SK-N-MC (cell line): ENCODE data around the gene GPC1.

Experiments used
- EZH2 ChIP-seq: fragments of 200-600 bp; sonication (generic); IDR thresholded peaks from one replicate; pipeline ENCODE4 v1.6.1; 2017; ENCODE audit warnings: antibody characterized with exemption
- FOXP2 ChIP-seq: optimal IDR thresholded peaks from 2 replicates; pipeline ENCODE3; 2011; ENCODE audit warnings: mild to moderate bottlenecking, moderate library complexity; ENCODE audit not compliant: insufficient read depth; ENCODE audit errors: extremely low read length, control extremely low read depth
- POLR2AphosphoS5 ChIP-seq: IDR thresholded peaks from 2 replicates; pipeline ENCODE4 v1.6.1; 2012; ENCODE audit warnings: mild to moderate bottlenecking, low read depth, low read length, borderline replicate concordance

DNA sequence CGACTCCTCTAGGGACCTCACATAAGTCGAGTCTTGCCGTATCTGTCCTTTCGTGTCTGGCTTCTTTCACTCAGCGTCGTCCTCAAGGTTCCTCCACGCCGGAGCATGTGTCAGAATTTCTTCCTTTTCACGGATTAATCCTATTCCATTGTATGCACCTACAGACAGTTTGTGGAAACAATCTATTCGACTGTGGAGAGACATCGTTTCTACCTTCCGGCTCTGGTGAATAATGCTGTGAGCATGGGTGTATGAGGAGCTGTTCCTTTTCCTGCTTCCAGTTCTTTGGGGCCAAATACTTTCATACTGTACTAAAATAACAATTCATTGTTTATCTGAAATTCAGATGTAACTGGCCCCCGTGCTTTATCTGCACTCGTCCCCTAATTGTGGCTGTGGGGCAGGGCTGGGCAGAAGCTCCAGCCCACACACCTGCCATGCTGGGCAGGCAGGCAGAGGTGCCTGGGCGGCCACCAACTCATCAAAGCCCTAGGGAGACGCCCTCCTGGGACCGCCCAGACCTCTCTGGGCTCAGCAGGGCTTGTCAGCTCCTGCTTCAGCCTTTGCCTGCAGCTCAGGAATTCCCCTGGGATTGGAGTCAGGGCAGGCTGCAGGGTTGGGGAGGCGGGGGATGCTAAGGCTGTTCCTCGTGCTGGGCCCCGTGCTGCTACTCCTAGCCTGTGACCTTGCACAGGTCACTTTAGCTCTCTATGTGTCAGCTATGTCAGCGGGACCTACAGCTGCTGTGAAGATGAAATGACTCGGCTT is 14.5 kb downstream of the GPC1 start:
- no peak for TF ChIP-seq EZH2
- TF ChIP-seq POLR2AphosphoS5, result no peak
- TF ChIP-seq FOXP2, result no peak
